ENCODE measurements around the gene SST. TPM values are rescaled to one million over a fixed set of nuclear protein-coding genes. Genes with fewer than 3 reads are reported as not detected.

Gene SST
- total and polyA plus RNA-seq, 10 of the 15 experiments (the other 5 are each of a cell fraction or from before 2014, with no cell fraction given): 0.35 to 0.38 TPM; not detected in 8

GRCh38 chr3:187695449-187695848 is 25.3 kb upstream of the SST start:
- ChIA-PET CTCF (interaction anchor here (1.3 kb wide), 1 partner anchor 16 kb away, joined by 3 read pairs; no protein-coding TSS in a partner anchor), SMC1A (ENCODE audit: uncharacterized antibody, unreplicated experiment) (no interaction called here), POLR2A (no interaction called here), RAD21 (ENCODE audit: unreplicated experiment) (no interaction called here)
- Histone ChIP-seq H3K4me3 (no peak overlapping the region), H3K9me3 (replicated peaks; ENCODE audit: control insufficient read depth, insufficient read depth, low read length) (no peaks in the 10 kb centered on the region), H4K20me1 (ENCODE audit: control insufficient read depth, insufficient read depth) (no peaks in the 10 kb centered on the region), H3K4me1 (ENCODE audit: control insufficient read depth, insufficient read depth, low read length) (no peaks in the 10 kb centered on the region), H3K27ac (ENCODE audit: control insufficient read depth, insufficient read depth) (no peak overlapping the region), H3K4me2 (ENCODE audit: control insufficient read depth, insufficient read depth) (no peak overlapping the region), H3K36me3 (ENCODE audit: control insufficient read depth in 2 of 2, insufficient read depth in 2 of 2, low read length in 1 of 2) (no peaks in the 10 kb centered on the region), H3K27me3 (replicated peaks in 1 of 2; ENCODE audit: control insufficient read depth in 2 of 2, insufficient read depth in 2 of 2, low read length in 1 of 2) (peaks cover 0 to 4% of the 10 kb centered on the region in 2 experiments; a peak in 3 of 4 replicates), H2AFZ (ENCODE audit: control insufficient read depth, low read depth, low read length) (no peak overlapping the region), H3K79me2 (ENCODE audit: control insufficient read depth, insufficient read depth, low read length) (no peaks in the 10 kb centered on the region), H3K9ac (ENCODE audit: control insufficient read depth, insufficient read depth, low read length) (no peak overlapping the region)
- no TSS peak for BruUV-seq (replicated peaks)
- intact Hi-C loops (cut with micrococcal nuclease; ENCODE audit: unreplicated experiment) (no loop called here), in situ Hi-C loops (cut with MboI) (no loop called here)
- 39% methylated on average over 4 of the region's 4 CpGs for WGBS (ENCODE audit: insufficient coverage, insufficient replicate concordance, low lambda C conversion rate, missing lambda C conversion rate)
- ATAC-seq (no peak), DNase-seq (ENCODE audit: low read depth, low spot score) (no peak), FAIRE-seq (no peak)
- no peak for TF ChIP-seq NRF1 (conservative IDR thresholded peaks at IDR 0.05; ENCODE audit: low read depth, low read length)
- TF ChIP-seq, protein P1, sequence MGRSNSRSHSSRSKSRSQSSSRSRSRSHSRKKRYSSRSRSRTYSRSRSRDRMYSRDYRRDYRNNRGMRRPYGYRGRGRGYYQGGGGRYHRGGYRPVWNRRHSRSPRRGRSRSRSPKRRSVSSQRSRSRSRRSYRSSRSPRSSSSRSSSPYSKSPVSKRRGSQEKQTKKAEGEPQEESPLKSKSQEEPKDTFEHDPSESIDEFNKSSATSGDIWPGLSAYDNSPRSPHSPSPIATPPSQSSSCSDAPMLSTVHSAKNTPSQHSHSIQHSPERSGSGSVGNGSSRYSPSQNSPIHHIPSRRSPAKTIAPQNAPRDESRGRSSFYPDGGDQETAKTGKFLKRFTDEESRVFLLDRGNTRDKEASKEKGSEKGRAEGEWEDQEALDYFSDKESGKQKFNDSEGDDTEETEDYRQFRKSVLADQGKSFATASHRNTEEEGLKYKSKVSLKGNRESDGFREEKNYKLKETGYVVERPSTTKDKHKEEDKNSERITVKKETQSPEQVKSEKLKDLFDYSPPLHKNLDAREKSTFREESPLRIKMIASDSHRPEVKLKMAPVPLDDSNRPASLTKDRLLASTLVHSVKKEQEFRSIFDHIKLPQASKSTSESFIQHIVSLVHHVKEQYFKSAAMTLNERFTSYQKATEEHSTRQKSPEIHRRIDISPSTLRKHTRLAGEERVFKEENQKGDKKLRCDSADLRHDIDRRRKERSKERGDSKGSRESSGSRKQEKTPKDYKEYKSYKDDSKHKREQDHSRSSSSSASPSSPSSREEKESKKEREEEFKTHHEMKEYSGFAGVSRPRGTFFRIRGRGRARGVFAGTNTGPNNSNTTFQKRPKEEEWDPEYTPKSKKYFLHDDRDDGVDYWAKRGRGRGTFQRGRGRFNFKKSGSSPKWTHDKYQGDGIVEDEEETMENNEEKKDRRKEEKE (IDR thresholded peaks at IDR 0.05): no peak
- no peak for TF ChIP-seq NKRF (conservative IDR thresholded peaks at IDR 0.05)
- no peak for TF ChIP-seq CREM (IDR thresholded peaks at IDR 0.05; ENCODE audit: low read depth)
- no peak for TF ChIP-seq STAT1 (conservative IDR thresholded peaks at IDR 0.05)
- TF ChIP-seq IKZF2 (IDR thresholded peaks at IDR 0.05): no peak
- no peak for TF ChIP-seq E2F8 (IDR thresholded peaks at IDR 0.05; ENCODE audit: low read depth, partially characterized antibody)
- TF ChIP-seq ZNF384 (IDR thresholded peaks at IDR 0.05; ENCODE audit: borderline replicate concordance, low read depth, low read length): no peak
- TF ChIP-seq ZNF24 (IDR thresholded peaks at IDR 0.05): no peak
- TF ChIP-seq BHLHE40 (IDR thresholded peaks at IDR 0.05; ENCODE audit: borderline replicate concordance in 1 of 2, low read depth in 2 of 2, low read length in 1 of 2): no peak
- TF ChIP-seq FOXK2 (IDR thresholded peaks at IDR 0.05): no peak
- no peak for TF ChIP-seq GATAD2B (conservative IDR thresholded peaks at IDR 0.05; ENCODE audit: low read depth)
- TF ChIP-seq, protein P2, sequence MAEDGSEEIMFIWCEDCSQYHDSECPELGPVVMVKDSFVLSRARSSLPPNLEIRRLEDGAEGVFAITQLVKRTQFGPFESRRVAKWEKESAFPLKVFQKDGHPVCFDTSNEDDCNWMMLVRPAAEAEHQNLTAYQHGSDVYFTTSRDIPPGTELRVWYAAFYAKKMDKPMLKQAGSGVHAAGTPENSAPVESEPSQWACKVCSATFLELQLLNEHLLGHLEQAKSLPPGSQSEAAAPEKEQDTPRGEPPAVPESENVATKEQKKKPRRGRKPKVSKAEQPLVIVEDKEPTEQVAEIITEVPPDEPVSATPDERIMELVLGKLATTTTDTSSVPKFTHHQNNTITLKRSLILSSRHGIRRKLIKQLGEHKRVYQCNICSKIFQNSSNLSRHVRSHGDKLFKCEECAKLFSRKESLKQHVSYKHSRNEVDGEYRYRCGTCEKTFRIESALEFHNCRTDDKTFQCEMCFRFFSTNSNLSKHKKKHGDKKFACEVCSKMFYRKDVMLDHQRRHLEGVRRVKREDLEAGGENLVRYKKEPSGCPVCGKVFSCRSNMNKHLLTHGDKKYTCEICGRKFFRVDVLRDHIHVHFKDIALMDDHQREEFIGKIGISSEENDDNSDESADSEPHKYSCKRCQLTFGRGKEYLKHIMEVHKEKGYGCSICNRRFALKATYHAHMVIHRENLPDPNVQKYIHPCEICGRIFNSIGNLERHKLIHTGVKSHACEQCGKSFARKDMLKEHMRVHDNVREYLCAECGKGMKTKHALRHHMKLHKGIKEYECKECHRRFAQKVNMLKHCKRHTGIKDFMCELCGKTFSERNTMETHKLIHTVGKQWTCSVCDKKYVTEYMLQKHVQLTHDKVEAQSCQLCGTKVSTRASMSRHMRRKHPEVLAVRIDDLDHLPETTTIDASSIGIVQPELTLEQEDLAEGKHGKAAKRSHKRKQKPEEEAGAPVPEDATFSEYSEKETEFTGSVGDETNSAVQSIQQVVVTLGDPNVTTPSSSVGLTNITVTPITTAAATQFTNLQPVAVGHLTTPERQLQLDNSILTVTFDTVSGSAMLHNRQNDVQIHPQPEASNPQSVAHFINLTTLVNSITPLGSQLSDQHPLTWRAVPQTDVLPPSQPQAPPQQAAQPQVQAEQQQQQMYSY (CRISPR knock-in tag; IDR thresholded peaks at IDR 0.05): no peak

Measured in GM12878 (cell line).